IPS-18c (cell line): ENCODE measurements around the gene GNB1L.
"Not testable (repeated sequence)": the region's sequence is repeated elsewhere in the genome, so short reads cannot be mapped to it uniquely, and the experiment has no call there.

ENCODE experiments used
- H3K4me3 ChIP-seq: 2 replicates; pipeline ENCODE4 v1.7.0; 2013; ENCODE audit warnings: low read depth, mild to moderate bottlenecking, low read length, moderate library complexity; ENCODE audit not compliant: insufficient read depth
- H3K9me3 ChIP-seq: one replicate; pipeline ENCODE4 v1.6.1; 2013; ENCODE audit warnings: mild to moderate bottlenecking, low read length, moderate library complexity; ENCODE audit not compliant: control insufficient read depth, insufficient read depth

GNB1L gene

GRCh38 chr22:19788661-19789225 is 65.9 kb downstream of the GNB1L start:
- Histone ChIP-seq H3K4me3 (no peak overlapping the region), H3K9me3 (peaks cover 2% of the 10 kb centered on the region)

GRCh38 chr22:19787849-19788141 is 66.9 kb downstream of the GNB1L start:
- peaks cover 2% of the 10 kb centered on the region for H3K9me3 ChIP-seq
- no peak overlapping the region for H3K4me3 ChIP-seq

- H3K9me3 ChIP-seq, result peaks cover 2% of the 10 kb centered on the region
- H3K4me3 ChIP-seq, result no peak overlapping the region
These were observed 67.5 kb downstream of the GNB1L start for GRCh38 chr22:19786959-19787848.

GRCh38 chr22:19786264-19786585 is 68.4 kb downstream of the GNB1L start:
- no peak overlapping the region for H3K4me3 ChIP-seq
- peaks cover 2% of the 10 kb centered on the region for H3K9me3 ChIP-seq

GRCh38 chr22:19785461-19786263 is 69.0 kb downstream of the GNB1L start:
- no peak overlapping the region for H3K4me3 ChIP-seq

GRCh38 chr22:19784384-19785175 is 70.1 kb downstream of the GNB1L start:
- Histone ChIP-seq H3K9me3 (no peaks in the 10 kb centered on the region), H3K4me3 (no peak overlapping the region)

More at GRCh38 chr22:19785461-19786263, 69.0 kb downstream of the GNB1L start:
- peaks cover 2% of the 10 kb centered on the region for H3K9me3 ChIP-seq

- H3K9me3 ChIP-seq, result no peaks in the 10 kb centered on the region
These were observed 70.9 kb downstream of the GNB1L start for GRCh38 chr22:19783586-19784383.

GRCh38 chr22:19782533-19782932 is 72.1 kb downstream of the GNB1L start:
- peaks cover 1% of the 10 kb centered on the region for H3K9me3 ChIP-seq
- no peak overlapping the region for H3K4me3 ChIP-seq

More at GRCh38 chr22:19783586-19784383, 70.9 kb downstream of the GNB1L start:
- H3K4me3 ChIP-seq, result no peak overlapping the region

- H3K4me3 ChIP-seq, result no peak overlapping the region
- peaks cover 2% of the 10 kb centered on the region for H3K9me3 ChIP-seq
These were observed 74.9 kb downstream of the GNB1L start for GRCh38 chr22:19779685-19780268.

- no peak overlapping the region for H3K4me3 ChIP-seq
- H3K9me3 ChIP-seq, result peaks cover 2% of the 10 kb centered on the region
These were observed 75.7 kb downstream of the GNB1L start for GRCh38 chr22:19779011-19779421.

GRCh38 chr22:19777192-19777591 is 77.5 kb downstream of the GNB1L start:
- not testable (repeated sequence) for H3K9me3 ChIP-seq, H3K4me3 ChIP-seq

- Histone ChIP-seq H3K4me3 (no peak overlapping the region), H3K9me3 (peaks cover 2% of the 10 kb centered on the region)
These were observed 78.1 kb downstream of the GNB1L start for GRCh38 chr22:19776433-19777031.

- Histone ChIP-seq H3K9me3 (peaks cover 2% of the 10 kb centered on the region), H3K4me3 (no peak overlapping the region)
These were observed 79.0 kb downstream of the GNB1L start for GRCh38 chr22:19775496-19776325.

GRCh38 chr22:19774628-19775027 is 80.0 kb downstream of the GNB1L start:
- Histone ChIP-seq H3K4me3 (no peak overlapping the region), H3K9me3 (peaks cover 2% of the 10 kb centered on the region)

- H3K9me3 ChIP-seq, result peaks cover 2% of the 10 kb centered on the region
- no peak overlapping the region for H3K4me3 ChIP-seq
These were observed 81.1 kb downstream of the GNB1L start for GRCh38 chr22:19773470-19774040.
